Suprapubic skin (tissue), 3 donors: ENCODE results near the gene KCNK1.

Experiments
- CTCF ChIP-seq, 2 donors: fragments of 200-600 bp in 1 of 2; fragments of 450-650 bp in 1 of 2; sonication (generic) in 1 of 2; IDR thresholded peaks; one replicate each; pipeline ENCODE4 v1.5.1; 2016 to 2019; ENCODE audit warnings: antibody characterized with exemption in 2 of 2, mild to moderate bottlenecking in 1 of 2, moderate library complexity in 1 of 2
- POLR2AphosphoS5 ChIP-seq, 3 donors: sonication (generic); formaldehyde crosslinking; IDR thresholded peaks; one replicate each; pipeline ENCODE4 v1.6.1; 2017; ENCODE audit warnings: antibody characterized with exemption in 3 of 3

GRCh38 chr1:233662575-233663304 lies 48.8 kb downstream of the KCNK1 start:
- TF ChIP-seq POLR2AphosphoS5 (IDR thresholded peaks at IDR 0.05) (no peak), CTCF (IDR thresholded peaks at IDR 0.05) (no peak)
